Thymus (tissue), 11 donors: Measurements from ENCODE around the gene SNAPC4. TPM values are rescaled to one million over a fixed set of nuclear protein-coding genes. Genes with fewer than 3 reads are reported as not detected.

Source experiments
- DNase-seq, 9 donors: peaks; one replicate each; pipeline ENCODE4 v3.0.0-alpha.2; 2013; ENCODE audit warnings: low spot score in 9 of 9, low read depth in 6 of 9, missing footprints in 1 of 9
- H3K27ac ChIP-seq, 2 donors: one replicate each; pipeline ENCODE4 v1.5.1; 2013; ENCODE audit warnings: control low read depth in 1 of 2, low read depth in 1 of 2, low read length in 1 of 2, mild to moderate bottlenecking in 1 of 2, moderate library complexity in 1 of 2
- H3K27me3 ChIP-seq, 2 donors: one replicate each; pipeline ENCODE4 v1.5.1; 2013; ENCODE audit warnings: low read length in 1 of 2; ENCODE audit not compliant: control insufficient read depth in 2 of 2, insufficient read depth in 1 of 2
- H3K36me3 ChIP-seq, 2 donors: one replicate each; pipeline ENCODE4 v1.5.1; 2013; ENCODE audit warnings: low read length in 1 of 2, mild to moderate bottlenecking in 1 of 2, moderate library complexity in 1 of 2; ENCODE audit not compliant: control insufficient read depth in 2 of 2, insufficient read depth in 2 of 2
- H3K4me1 ChIP-seq, 2 donors: one replicate each; pipeline ENCODE4 v1.5.1; 2013; ENCODE audit warnings: low read length in 2 of 2; ENCODE audit not compliant: control insufficient read depth in 2 of 2, insufficient read depth in 2 of 2
- H3K4me3 ChIP-seq, 2 donors: one replicate each; pipeline ENCODE4 v1.5.1; 2013; ENCODE audit warnings: low read length in 2 of 2, control low read depth in 1 of 2, mild to moderate bottlenecking in 1 of 2
- H3K9me3 ChIP-seq, 2 donors: one replicate each; pipeline ENCODE4 v1.5.1; 2013; ENCODE audit warnings: low read length in 1 of 2, mild to moderate bottlenecking in 1 of 2; ENCODE audit not compliant: control insufficient read depth in 2 of 2, insufficient read depth in 1 of 2
- WGBS: extraction: QIAGEN DNeasy Blood & Tissue Kit; methylation state at CpG from one replicate; pipeline ENCODE4 v1.1.7; 2013; 5-methylcytosine and 5-hydroxymethylcytosine counted together
- polyA plus RNA-seq: library from polyadenylated mRNA; stranded (reverse); fragments of 200-250 nt; gene quantifications from one replicate; pipeline ENCODE4 v1.2.3, GENCODE V29; 2013
- total RNA-seq: library from RNA; stranded (reverse); fragments of 120-200 nt; gene quantifications from one replicate; pipeline ENCODE4 v1.2.4, GENCODE V29; 2013
- donor health status: healthy.

SNAPC4 gene
- total and polyA plus RNA-seq, 2 donors = 2.1 to 11.3 TPM

DNA sequence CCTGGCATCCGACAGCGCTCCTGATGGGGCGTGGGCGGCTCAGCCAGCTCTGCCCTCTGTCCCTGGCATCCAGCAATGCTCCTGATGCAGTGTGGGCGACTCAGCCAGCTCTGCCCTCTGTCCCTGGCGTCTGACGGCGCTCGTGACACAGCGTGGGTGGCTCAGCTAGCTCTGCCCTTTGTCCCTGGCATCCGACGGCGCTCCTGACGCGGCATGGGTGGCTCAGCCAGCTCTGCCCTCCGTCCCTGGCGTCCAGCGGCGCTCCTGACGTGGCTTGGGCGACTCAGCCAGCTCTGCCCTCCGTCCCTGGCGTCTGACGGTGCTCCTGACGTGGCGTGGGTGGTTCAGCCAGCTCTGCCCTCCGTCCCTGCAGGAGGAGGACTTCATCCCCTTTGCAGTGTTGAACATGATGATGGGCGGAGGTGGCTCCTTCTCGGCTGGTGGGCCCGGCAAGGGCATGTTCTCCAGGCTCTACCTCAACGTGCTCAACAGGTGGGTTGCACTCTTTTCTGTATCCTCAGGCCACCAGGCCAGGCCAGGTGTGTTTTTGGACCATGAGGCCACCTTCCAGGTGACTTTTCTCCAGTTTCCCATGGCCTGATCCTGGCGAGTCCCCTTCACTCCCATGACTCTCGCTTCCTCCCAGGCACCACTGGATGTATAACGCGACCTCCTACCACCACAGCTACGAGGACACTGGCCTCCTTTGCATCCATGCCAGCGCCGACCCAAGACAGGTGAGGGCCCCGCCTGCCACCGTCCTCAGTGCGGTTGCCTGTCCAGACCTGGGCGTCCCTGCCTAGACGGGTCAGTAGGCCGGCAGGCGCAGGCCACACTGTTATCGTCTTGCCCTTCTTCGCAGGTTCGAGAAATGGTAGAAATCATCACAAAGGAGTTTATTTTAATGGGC is 18.5 kb upstream of the SNAPC4 start:
- H3K27me3 ChIP-seq = no peaks in the 10 kb centered on the region
- H3K4me3 ChIP-seq = no peak overlapping the region
- no peak overlapping the region for H3K27ac ChIP-seq
- no peak for DNase-seq
- H3K9me3 ChIP-seq = no peaks in the 10 kb centered on the region
- 98% methylated on average over 48 of the region's 48 CpGs for WGBS
- H3K4me1 ChIP-seq = no peaks in the 10 kb centered on the region
- peaks cover 85 to 87% of the 10 kb centered on the region in 2 donors for H3K36me3 ChIP-seq

GRCh38 chr9:136416914-136417313 is 16.9 kb upstream of the SNAPC4 start:
- no peak overlapping the region for H3K4me3 ChIP-seq
- H3K36me3 ChIP-seq = peaks cover 76 to 80% of the 10 kb centered on the region in 2 donors
- H3K27ac ChIP-seq = no peak overlapping the region
- no peaks in the 10 kb centered on the region for H3K9me3 ChIP-seq
- no peaks in the 10 kb centered on the region for H3K27me3 ChIP-seq
- WGBS = 97% methylated on average over 19 of the region's 19 CpGs
- H3K4me1 ChIP-seq = peaks cover 0 to under 1% of the 10 kb centered on the region in 2 donors
- no peak for DNase-seq

DNA sequence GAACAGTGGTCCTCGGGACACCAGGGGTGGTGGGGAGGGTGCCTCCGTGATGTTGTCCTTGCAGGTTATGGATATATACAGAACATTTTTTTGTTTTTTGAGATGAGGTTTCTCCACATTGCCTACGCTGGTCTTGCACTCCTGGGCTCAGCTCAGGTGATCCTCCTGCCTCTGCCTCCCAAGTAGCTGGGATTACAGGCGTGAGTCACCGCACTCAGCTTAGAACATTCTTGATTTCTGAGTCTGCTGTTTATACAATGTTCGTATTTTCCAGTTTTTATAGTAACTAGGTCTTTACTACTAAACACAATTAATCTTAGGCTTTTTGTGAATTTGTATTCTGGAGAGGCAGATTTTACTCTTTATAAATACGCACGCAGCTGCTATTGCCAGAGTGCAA is 16.5 kb upstream of the SNAPC4 start:
- Histone ChIP-seq H3K9me3 (no peaks in the 10 kb centered on the region), H3K4me3 (no peak overlapping the region), H3K27ac (no peak overlapping the region), H3K27me3 (no peaks in the 10 kb centered on the region), H3K36me3 (peaks cover 71 to 76% of the 10 kb centered on the region in 2 donors), H3K4me1 (peaks cover 2 to 5% of the 10 kb centered on the region in 2 donors)
- 98% methylated on average over 8 of the region's 8 CpGs for WGBS
- DNase-seq = no peak

- Histone ChIP-seq H3K4me3 (no peak overlapping the region), H3K9me3 (no peaks in the 10 kb centered on the region), H3K27me3 (no peaks in the 10 kb centered on the region), H3K4me1 (peaks cover 12 to 21% of the 10 kb centered on the region in 2 donors), H3K27ac (no peak overlapping the region), H3K36me3 (peaks cover 46 to 48% of the 10 kb centered on the region in 2 donors)
- no peak for DNase-seq
- WGBS = 98% methylated on average over 9 of the region's 9 CpGs
These were observed 13.0 kb upstream of the SNAPC4 start for GRCh38 chr9:136412962-136413361.

GRCh38 chr9:136411378-136411777 is 11.4 kb upstream of the SNAPC4 start:
- H3K36me3 ChIP-seq = peaks cover 45 to 48% of the 10 kb centered on the region in 2 donors
- 77% methylated on average over 4 of the region's 4 CpGs for WGBS
- no peaks in the 10 kb centered on the region for H3K9me3 ChIP-seq
- no peaks in the 10 kb centered on the region for H3K27me3 ChIP-seq
- peaks cover 12 to 21% of the 10 kb centered on the region in 2 donors for H3K4me1 ChIP-seq
- no peak for DNase-seq
- H3K4me3 ChIP-seq = peak overlapping the region; percentile 79 to 97
- H3K27ac ChIP-seq = no peak overlapping the region

DNA sequence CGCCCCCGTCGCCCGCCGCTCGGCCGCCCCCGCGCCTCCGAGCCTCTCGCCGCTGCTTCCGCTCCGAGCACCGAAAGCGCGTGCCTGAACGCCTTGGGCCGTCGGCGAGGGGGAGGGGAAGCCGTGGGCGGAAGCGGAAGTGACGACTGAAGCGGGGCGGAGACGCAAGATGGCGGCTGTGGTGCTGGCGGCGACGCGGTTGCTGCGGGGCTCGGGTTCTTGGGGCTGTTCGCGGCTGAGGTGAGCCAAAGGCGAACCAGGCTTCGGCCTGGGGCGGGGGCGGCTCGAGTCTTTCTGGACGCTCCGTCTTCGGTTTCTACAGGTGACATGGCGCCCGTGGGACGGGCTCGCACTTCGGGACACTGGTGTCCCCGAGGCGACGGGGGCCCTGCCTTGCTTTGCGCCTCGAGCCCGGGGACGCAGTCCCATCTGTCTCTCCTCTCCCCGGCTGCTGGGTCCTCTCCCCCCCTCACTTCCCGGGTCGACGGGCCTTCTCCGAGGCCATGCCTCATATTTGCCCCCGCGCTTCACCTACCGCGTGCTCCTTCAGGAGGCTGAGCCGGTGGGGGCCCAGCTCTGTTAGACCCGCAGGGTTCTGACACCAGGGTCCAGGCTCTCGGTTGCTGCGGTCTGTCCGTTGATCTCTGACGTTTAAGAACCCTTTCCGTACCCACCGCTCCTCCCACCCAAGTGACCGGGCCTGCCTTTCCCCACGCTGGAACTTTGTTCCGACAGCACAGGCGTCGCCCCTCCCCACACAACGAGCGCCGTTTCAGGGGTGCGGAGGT is 10.7 kb upstream of the SNAPC4 start, which contains the start of the genes ENTR1 and PMPCA:
Gene ENTR1, minus strand, starts transcription at position 115 of the 788 bp plus-strand sequence. CDS start 217 bp downstream, outside the sequence.
Gene PMPCA, plus strand, starts transcription at position 159 of the 788 bp plus-strand sequence. Its CDS starts 11 bp downstream, at position 170.
- Histone ChIP-seq H3K27ac (peak within 1 kb of the TSS; percentile 66 to 70), H3K27me3 (no peaks in the 10 kb centered on the region), H3K4me3 (peak within 1 kb of the TSS; percentile 79 to 97), H3K36me3 (peaks cover 44 to 46% of the 10 kb centered on the region in 2 donors), H3K4me1 (peaks cover 12 to 21% of the 10 kb centered on the region in 2 donors), H3K9me3 (no peaks in the 10 kb centered on the region)
- peak; percentile 67 to 95 (median 91) for DNase-seq
- under 1% methylated on average over 83 of the region's 83 CpGs for WGBS

DNA sequence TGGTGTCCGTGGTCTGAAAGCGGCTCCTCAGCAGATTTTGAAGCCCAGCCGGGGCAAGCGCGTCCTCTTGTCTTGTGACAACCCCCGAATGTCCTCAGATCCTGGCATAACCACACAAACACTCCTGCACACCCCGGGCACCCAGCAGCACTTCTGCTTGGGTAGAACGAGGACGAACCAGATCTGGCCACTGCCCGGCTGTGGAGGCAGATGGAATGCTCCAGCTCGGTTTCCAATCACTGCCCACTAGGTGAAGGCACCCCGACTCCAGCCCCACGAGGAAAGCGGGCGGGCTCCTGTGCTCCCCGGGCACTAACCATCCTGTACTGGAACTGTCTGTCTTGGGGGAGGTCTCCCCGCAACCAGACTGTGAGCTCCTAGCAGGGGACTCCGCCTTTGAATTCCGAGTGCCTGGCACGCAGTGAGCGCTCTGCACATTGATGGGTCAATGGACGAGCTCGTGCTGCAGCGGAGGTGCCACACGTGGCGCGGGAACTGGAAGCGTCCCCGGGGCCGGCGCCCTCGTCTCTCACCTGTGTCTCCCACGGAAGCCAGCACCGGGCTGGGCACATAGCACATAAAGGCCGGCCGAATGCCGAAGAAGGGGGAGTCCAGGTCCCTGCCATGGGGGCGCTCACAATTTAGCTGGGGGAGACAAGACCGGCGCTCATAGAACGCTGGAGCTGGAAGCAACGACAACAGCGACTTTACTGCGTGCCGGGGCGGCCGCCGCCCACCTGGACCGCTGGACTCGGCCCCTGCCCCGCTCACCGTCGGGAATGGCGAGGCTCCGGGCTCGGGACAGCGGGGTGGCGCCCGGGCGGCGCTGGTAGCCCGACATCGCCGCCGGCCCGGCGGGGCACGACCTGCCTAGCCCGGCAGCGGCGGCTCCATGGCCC is 9.8 kb upstream of the SNAPC4 start:
- peaks cover 15 to 21% of the 10 kb centered on the region in 2 donors for H3K4me1 ChIP-seq
- H3K4me3 ChIP-seq = peak overlapping the region; percentile 69 to 79
- DNase-seq = peak in 2 of 9 donors; percentile 10 to 39
- H3K27me3 ChIP-seq = no peaks in the 10 kb centered on the region
- no peaks in the 10 kb centered on the region for H3K9me3 ChIP-seq
- 17% methylated on average over 71 of the region's 71 CpGs for WGBS
- peak overlapping the region in 1 of 2 donors; percentile 70 for H3K27ac ChIP-seq
- peaks cover 48% of the 10 kb centered on the region in 2 donors for H3K36me3 ChIP-seq

DNA sequence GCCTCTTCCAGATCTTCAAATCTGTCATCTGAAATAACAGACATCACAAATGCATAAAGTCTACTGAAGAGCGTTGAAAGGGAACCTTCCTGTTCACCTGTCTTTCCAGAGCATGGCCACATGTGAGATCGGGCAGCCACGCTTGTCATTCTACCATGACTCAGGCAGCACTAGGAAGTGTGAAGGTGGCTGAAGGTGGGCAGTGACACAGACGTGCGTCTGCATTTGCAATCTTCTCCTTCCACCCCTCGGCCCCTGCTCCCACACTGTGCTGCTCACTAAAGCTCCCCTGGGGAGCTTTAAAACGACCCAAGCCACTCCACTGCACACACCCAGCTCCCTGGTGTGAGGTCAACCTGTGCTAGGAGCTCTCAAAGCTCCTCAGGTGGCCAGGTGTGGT is 7.9 kb upstream of the SNAPC4 start:
- Histone ChIP-seq H3K4me3 (no peak overlapping the region), H3K36me3 (peaks cover 41 to 43% of the 10 kb centered on the region in 2 donors), H3K4me1 (peaks cover 15 to 27% of the 10 kb centered on the region in 2 donors), H3K27ac (no peak overlapping the region), H3K27me3 (no peaks in the 10 kb centered on the region), H3K9me3 (no peaks in the 10 kb centered on the region)
- DNase-seq = no peak
- WGBS = 97% methylated on average over 7 of the region's 7 CpGs
